Stimulated activated CD8-positive, alpha-beta memory T cell treated with anti-CD3 and anti-CD28 coated beads, Interleukin-12 subunit alpha, Interleukin-12 subunit beta, amount 100 ng/mL, for 1 hour (primary cell): ENCODE results near the gene PATE4.
"Not testable (repeated sequence)": the region's sequence is repeated elsewhere in the genome, so short reads cannot be mapped to it uniquely, and the experiment has no call there.

Source experiments
- DNase-seq: peaks from one replicate; pipeline ENCODE4 v3.0.0-alpha.2; 2020; ENCODE audit warnings: low read depth

Gene PATE4

GRCh38 chr11:125833016-125833415 lies at the start of gene PATE4:
Gene PATE4, plus strand, starts transcription at chr11:125833316. Its CDS starts 44 bp downstream, at chr11:125833360.
- no peak for DNase-seq

- no peak for DNase-seq
These were observed 48.4 kb upstream of the PATE4 start for GRCh38 chr11:125784678-125785077.

GRCh38 chr11:125787827-125788226 lies 45.3 kb upstream of the PATE4 start, which contains the start of gene PATE3:
Gene PATE3, plus strand, starts transcription at chr11:125788127. Its CDS starts 25 bp downstream, at chr11:125788152.
- no peak for DNase-seq

- DNase-seq, result no peak
These were observed 42.3 kb upstream of the PATE4 start for GRCh38 chr11:125790825-125791224.

- no peak for DNase-seq
These were observed 35.5 kb upstream of the PATE4 start for GRCh38 chr11:125797641-125798040.

GRCh38 chr11:125799808-125800207 lies 33.3 kb upstream of the PATE4 start:
- no peak for DNase-seq

GRCh38 chr11:125802387-125802786 lies 30.7 kb upstream of the PATE4 start:
- no peak for DNase-seq

- no peak for DNase-seq
These were observed 25.2 kb upstream of the PATE4 start for GRCh38 chr11:125807909-125808308.

- no peak for DNase-seq
These were observed 2.6 kb downstream of the PATE4 start for GRCh38 chr11:125835748-125836147.

GRCh38 chr11:125842321-125842948 lies 9.3 kb downstream of the PATE4 start:
- DNase-seq, result no peak

GRCh38 chr11:125846188-125846587 lies 13.1 kb downstream of the PATE4 start:
- no peak for DNase-seq

- DNase-seq, result not testable (repeated sequence)
These were observed 24.6 kb downstream of the PATE4 start for GRCh38 chr11:125857670-125858069.

GRCh38 chr11:125862786-125863185 lies 29.7 kb downstream of the PATE4 start:
- not testable (repeated sequence) for DNase-seq

GRCh38 chr11:125865354-125865753 lies 32.2 kb downstream of the PATE4 start:
- not testable (repeated sequence) for DNase-seq

- DNase-seq, result no peak
These were observed 36.4 kb downstream of the PATE4 start for GRCh38 chr11:125869521-125869920.

- no peak for DNase-seq
These were observed 38.4 kb downstream of the PATE4 start for GRCh38 chr11:125871391-125872137.

- no peak for DNase-seq
These were observed 39.0 kb downstream of the PATE4 start for GRCh38 chr11:125872138-125872491.

- DNase-seq, result no peak
These were observed 40.9 kb downstream of the PATE4 start for GRCh38 chr11:125873881-125874555.

GRCh38 chr11:125874556-125875124 lies 41.5 kb downstream of the PATE4 start:
- peak; percentile 13 for DNase-seq

- no peak for DNase-seq
These were observed 48.2 kb downstream of the PATE4 start for GRCh38 chr11:125881291-125881690.

GRCh38 chr11:125883375-125883774 lies 50.3 kb downstream of the PATE4 start:
- DNase-seq, result no peak

- no peak for DNase-seq
These were observed 53.9 kb downstream of the PATE4 start for GRCh38 chr11:125886997-125887372.
